NCI-H226 (cell line): Measurements from ENCODE around the gene ADCY2.

Experiments
- DNase-seq: peaks from one replicate; pipeline ENCODE4 v3.0.0-alpha.2; 2015

ADCY2 gene

GRCh38 chr5:7445831-7446230, 49.9 kb downstream of the ADCY2 start:
- DNase-seq, result no peak

- no peak for DNase-seq
Observed at GRCh38 chr5:7446913-7447312, 51.0 kb downstream of the ADCY2 start.

GRCh38 chr5:7453947-7454346, 58.0 kb downstream of the ADCY2 start:
- DNase-seq, result no peak

GRCh38 chr5:7456206-7456605, 60.3 kb downstream of the ADCY2 start:
- DNase-seq, result no peak

- no peak for DNase-seq
Observed at GRCh38 chr5:7461371-7461770, 65.4 kb downstream of the ADCY2 start.

GRCh38 chr5:7462758-7463157, 66.8 kb downstream of the ADCY2 start:
- DNase-seq, result no peak

- no peak for DNase-seq
Observed at GRCh38 chr5:7464182-7464581, 68.2 kb downstream of the ADCY2 start.

GRCh38 chr5:7467179-7467578, 71.2 kb downstream of the ADCY2 start:
- DNase-seq, result no peak

- DNase-seq, result no peak
Observed at GRCh38 chr5:7468742-7469141, 72.8 kb downstream of the ADCY2 start.

- DNase-seq, result no peak
Observed at GRCh38 chr5:7471710-7472109, 75.8 kb downstream of the ADCY2 start.

- no peak for DNase-seq
Observed at GRCh38 chr5:7473115-7473514, 77.2 kb downstream of the ADCY2 start.

- DNase-seq, result no peak
Observed at GRCh38 chr5:7473668-7474215, 77.8 kb downstream of the ADCY2 start.

GRCh38 chr5:7474821-7475403, 79.0 kb downstream of the ADCY2 start:
- no peak for DNase-seq

- DNase-seq, result no peak
Observed at GRCh38 chr5:7478459-7478858, 82.5 kb downstream of the ADCY2 start.

- no peak for DNase-seq
Observed at GRCh38 chr5:7488734-7489133, 92.8 kb downstream of the ADCY2 start.

- no peak for DNase-seq
Observed at GRCh38 chr5:7492371-7492770, 96.4 kb downstream of the ADCY2 start.

GRCh38 chr5:7493081-7493480, 97.1 kb downstream of the ADCY2 start:
- no peak for DNase-seq

GRCh38 chr5:7493622-7494021, 97.7 kb downstream of the ADCY2 start:
- no peak for DNase-seq

- DNase-seq, result no peak
Observed at GRCh38 chr5:7494481-7495130, 98.7 kb downstream of the ADCY2 start.

GRCh38 chr5:7495131-7495517, 99.2 kb downstream of the ADCY2 start:
- no peak for DNase-seq

GRCh38 chr5:7500256-7500655, 104.3 kb downstream of the ADCY2 start:
- DNase-seq, result no peak

GRCh38 chr5:7501061-7501460, 105.1 kb downstream of the ADCY2 start:
- DNase-seq, result no peak

- no peak for DNase-seq
Observed at GRCh38 chr5:7503564-7503963, 107.6 kb downstream of the ADCY2 start.

- DNase-seq, result no peak
Observed at GRCh38 chr5:7515284-7515914, 119.5 kb downstream of the ADCY2 start.
